Mucosa of descending colon (tissue), 3 donors: ENCODE results near the gene GPR63. TPM values are rescaled to one million over a fixed set of nuclear protein-coding genes. Genes with fewer than 3 reads are reported as not detected.

Experiments used
- ATAC-seq: fragments of 200-7000 bp; cut with Tn5 transposase; one replicate; pipeline ENCODE4 v1.9.1; 2020; ENCODE audit warnings: mild to moderate bottlenecking, moderate library complexity
- DNase-seq, 3 donors: peaks; one replicate each; pipeline ENCODE4 v3.0.0-alpha.2; 2020
- H3K36me3 ChIP-seq: fragments of 200-600 bp; one replicate; pipeline ENCODE4 v1.8.0; 2021; ENCODE audit warnings: low read depth, mild to moderate bottlenecking
- H3K4me1 ChIP-seq: fragments of 200-600 bp; one replicate; pipeline ENCODE4 v1.8.0; 2021; ENCODE audit warnings: low read depth, mild to moderate bottlenecking
- H3K4me3 ChIP-seq: fragments of 200-600 bp; one replicate; pipeline ENCODE4 v1.8.0; 2021; ENCODE audit warnings: mild to moderate bottlenecking
- H3K9me3 ChIP-seq: fragments of 200-600 bp; one replicate; pipeline ENCODE4 v1.8.0; 2021; ENCODE audit warnings: mild to moderate bottlenecking
- CTCF ChIP-seq: fragments of 200-600 bp; IDR thresholded peaks from one replicate; pipeline ENCODE4 v1.8.0; 2022; ENCODE audit warnings: antibody characterized with exemption, mild to moderate bottlenecking
- intact Hi-C, 2 donors: fragments of 100-400 bp; cut with DNase I in 1 of 2; cut with micrococcal nuclease in 1 of 2; formaldehyde crosslinking; loops; one replicate each; pipeline versions ENCODE4 v1.11.0 to v1.11.1; 2022; cut with DNase I, micrococcal nuclease
- total RNA-seq, 3 donors: library from RNA; stranded (reverse); fragmentation: NEBNext Ultra II Directional in 2 of 3; extraction: Animal tissue kit (Norgen Biotek cat#: 25700) in 2 of 3; gene quantifications; one replicate each; pipeline versions ENCODE4 v1.2.1 to v1.2.4, GENCODE V29; 2021 to 2023
- donor health status: DM: no; HTN: no; CAD: no; lungs with moderate emphysema.
- donor health status: DM: no; HTN: no; CAD: no.
- donor health status: DM: no; HTN: yes; CAD: no.

Gene GPR63
- total RNA-seq, 3 donors from 2014 or later, result 1.3 to 1.5 (median 1.3) TPM

- no peak for TF ChIP-seq CTCF
- ATAC-seq (no peak), DNase-seq (no peak)
- H3K4me1 ChIP-seq, result no peaks in the 10 kb centered on the region
- H3K36me3 ChIP-seq, result no peaks in the 10 kb centered on the region
- intact Hi-C loops, result no loop called here
- no peaks in the 10 kb centered on the region for H3K9me3 ChIP-seq
- H3K4me3 ChIP-seq, result no peak overlapping the region
Measured at GRCh38 chr6:96865055-96865405, 27.8 kb upstream of the GPR63 start.

- intact Hi-C loops, result no loop called here
- ATAC-seq (no peak), DNase-seq (peak in 1 of 3 donors; percentile 15)
- no peaks in the 10 kb centered on the region for H3K4me1 ChIP-seq
- H3K9me3 ChIP-seq, result no peaks in the 10 kb centered on the region
- H3K4me3 ChIP-seq, result no peak overlapping the region
- no peak for TF ChIP-seq CTCF
- no peaks in the 10 kb centered on the region for H3K36me3 ChIP-seq
Measured at GRCh38 chr6:96864216-96865054, 27.2 kb upstream of the GPR63 start.

- ATAC-seq (no peak), DNase-seq (no peak)
- intact Hi-C loops, result no loop called here
- Histone ChIP-seq H3K4me1 (no peaks in the 10 kb centered on the region), H3K9me3 (no peaks in the 10 kb centered on the region), H3K4me3 (no peak overlapping the region), H3K36me3 (no peaks in the 10 kb centered on the region)
- TF ChIP-seq CTCF, result no peak
Measured at GRCh38 chr6:96862560-96862959, 25.3 kb upstream of the GPR63 start.

GRCh38 chr6:96861588-96861987 is 24.3 kb upstream of the GPR63 start:
- no peak for DNase-seq
- Histone ChIP-seq H3K4me1 (no peaks in the 10 kb centered on the region), H3K9me3 (no peaks in the 10 kb centered on the region), H3K36me3 (no peaks in the 10 kb centered on the region), H3K4me3 (no peak overlapping the region)
- no peak for TF ChIP-seq CTCF
- intact Hi-C loops, result no loop called here
- no peak for ATAC-seq

- intact Hi-C loops, result no loop called here
- H3K9me3 ChIP-seq, result no peaks in the 10 kb centered on the region
- no peak for TF ChIP-seq CTCF
- no peaks in the 10 kb centered on the region for H3K36me3 ChIP-seq
- H3K4me1 ChIP-seq, result no peaks in the 10 kb centered on the region
- ATAC-seq (no peak), DNase-seq (no peak)
- H3K4me3 ChIP-seq, result no peak overlapping the region
Measured at GRCh38 chr6:96856856-96857255, 19.6 kb upstream of the GPR63 start.
